A549 (cell line): ENCODE data around the gene SETD7.

Experiments
- CHD2 ChIP-seq: fragments of 150-350 bp; IDR thresholded peaks from 2 replicates; pipeline ENCODE4 v1.6.1; 2014; ENCODE audit warnings: low read length; ENCODE audit not compliant: partially characterized antibody
- EP300 ChIP-seq, 2 experiments: fragments of >200 bp; sonication (Bioruptor Twin); formaldehyde crosslinking; IDR thresholded peaks; 2 replicates in 1 of 2; 3 replicates in 1 of 2; pipeline ENCODE4 v1.6.1; 2016 to 2017
- ESRRA ChIP-seq: fragments of 150-350 bp; IDR thresholded peaks from 2 replicates; pipeline ENCODE4 v1.6.1; 2014; ENCODE audit warnings: mild to moderate bottlenecking, low read length, borderline replicate concordance
- MAZ ChIP-seq: fragments of 150-350 bp; IDR thresholded peaks from 2 replicates; pipeline ENCODE4 v1.6.1; 2014; ENCODE audit warnings: antibody characterized with exemption, low read depth, low read length, borderline replicate concordance
- PHF8 ChIP-seq: fragments of 200-600 bp; sonication (generic); IDR thresholded peaks from 2 replicates; pipeline ENCODE4 v1.6.1; 2016; ENCODE audit warnings: low read depth, mild to moderate bottlenecking, antibody characterized with exemption, moderate library complexity, borderline replicate concordance
- POLR2A ChIP-seq: IDR thresholded peaks from 2 replicates; pipeline ENCODE4 v1.6.1; 2012; ENCODE audit warnings: mild to moderate bottlenecking, low read length
- RAD21 ChIP-seq, 2 experiments: fragments of >200 bp in 1 of 2; sonication (Bioruptor Twin) in 1 of 2; formaldehyde crosslinking in 1 of 2; IDR thresholded peaks in 1 of 2; conservative IDR thresholded peaks in 1 of 2; 2 replicates in 1 of 2; 3 replicates in 1 of 2; pipeline ENCODE4 v1.6.1; 2012 to 2018; ENCODE audit warnings: inconsistent platforms in 1 of 2
- RFX5 ChIP-seq: fragments of 450-650 bp; IDR thresholded peaks from 2 replicates; pipeline ENCODE4 v1.7.1; 2014; ENCODE audit warnings: antibody characterized with exemption, mild to moderate bottlenecking, moderate library complexity
- RNF2 ChIP-seq: fragments of 200-600 bp; sonication (generic); IDR thresholded peaks from 2 replicates; pipeline ENCODE4 v1.6.1; 2016; ENCODE audit warnings: low read depth, mild to moderate bottlenecking, antibody characterized with exemption, moderate library complexity, borderline replicate concordance
- TP53 ChIP-seq: fragments of 250-450 bp; sonication (Bioruptor Pico); IDR thresholded peaks from 2 replicates; pipeline ENCODE4 v1.5.0; 2021; ENCODE audit warnings: mild to moderate bottlenecking, moderate library complexity
- USF2 ChIP-seq: fragments of 450-650 bp; IDR thresholded peaks from 2 replicates; pipeline ENCODE4 v1.6.1; 2014; ENCODE audit warnings: antibody characterized with exemption
- TF ChIP-seq, protein P1 (sequence below): fragments of >200 bp; sonication (Bioruptor Twin); formaldehyde crosslinking; IDR thresholded peaks from 3 replicates; pipeline ENCODE4 v1.5.1; 2016
- TF ChIP-seq, protein P2 (sequence below): fragments of 200-600 bp; sonication (generic); IDR thresholded peaks from 2 replicates; pipeline ENCODE4 v1.6.1; 2016; ENCODE audit warnings: antibody characterized with exemption, mild to moderate bottlenecking, moderate library complexity
- TF ChIP-seq, protein P3 (sequence below): IDR thresholded peaks from 2 replicates; pipeline ENCODE4 v1.6.1; 2012

GRCh38 chr4:139540161-139540560 lies 15.9 kb downstream of the SETD7 start:
- TF ChIP-seq PHF8 (no peak), RFX5 (no peak), EP300 (IDR thresholded peaks at IDR 0.05) (no peak), TP53 (CRISPR knock-in tag) (no peak), POLR2A (no peak), MAZ (no peak), ESRRA (no peak), USF2 (no peak), RAD21 (conservative IDR thresholded peaks at IDR 0.05 in 1 of 2, IDR thresholded peaks at IDR 0.05 in 1 of 2) (no peak), CHD2 (no peak), RNF2 (no peak)
- TF ChIP-seq, protein P1, sequence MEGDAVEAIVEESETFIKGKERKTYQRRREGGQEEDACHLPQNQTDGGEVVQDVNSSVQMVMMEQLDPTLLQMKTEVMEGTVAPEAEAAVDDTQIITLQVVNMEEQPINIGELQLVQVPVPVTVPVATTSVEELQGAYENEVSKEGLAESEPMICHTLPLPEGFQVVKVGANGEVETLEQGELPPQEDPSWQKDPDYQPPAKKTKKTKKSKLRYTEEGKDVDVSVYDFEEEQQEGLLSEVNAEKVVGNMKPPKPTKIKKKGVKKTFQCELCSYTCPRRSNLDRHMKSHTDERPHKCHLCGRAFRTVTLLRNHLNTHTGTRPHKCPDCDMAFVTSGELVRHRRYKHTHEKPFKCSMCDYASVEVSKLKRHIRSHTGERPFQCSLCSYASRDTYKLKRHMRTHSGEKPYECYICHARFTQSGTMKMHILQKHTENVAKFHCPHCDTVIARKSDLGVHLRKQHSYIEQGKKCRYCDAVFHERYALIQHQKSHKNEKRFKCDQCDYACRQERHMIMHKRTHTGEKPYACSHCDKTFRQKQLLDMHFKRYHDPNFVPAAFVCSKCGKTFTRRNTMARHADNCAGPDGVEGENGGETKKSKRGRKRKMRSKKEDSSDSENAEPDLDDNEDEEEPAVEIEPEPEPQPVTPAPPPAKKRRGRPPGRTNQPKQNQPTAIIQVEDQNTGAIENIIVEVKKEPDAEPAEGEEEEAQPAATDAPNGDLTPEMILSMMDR: no peak
- TF ChIP-seq, protein P2, sequence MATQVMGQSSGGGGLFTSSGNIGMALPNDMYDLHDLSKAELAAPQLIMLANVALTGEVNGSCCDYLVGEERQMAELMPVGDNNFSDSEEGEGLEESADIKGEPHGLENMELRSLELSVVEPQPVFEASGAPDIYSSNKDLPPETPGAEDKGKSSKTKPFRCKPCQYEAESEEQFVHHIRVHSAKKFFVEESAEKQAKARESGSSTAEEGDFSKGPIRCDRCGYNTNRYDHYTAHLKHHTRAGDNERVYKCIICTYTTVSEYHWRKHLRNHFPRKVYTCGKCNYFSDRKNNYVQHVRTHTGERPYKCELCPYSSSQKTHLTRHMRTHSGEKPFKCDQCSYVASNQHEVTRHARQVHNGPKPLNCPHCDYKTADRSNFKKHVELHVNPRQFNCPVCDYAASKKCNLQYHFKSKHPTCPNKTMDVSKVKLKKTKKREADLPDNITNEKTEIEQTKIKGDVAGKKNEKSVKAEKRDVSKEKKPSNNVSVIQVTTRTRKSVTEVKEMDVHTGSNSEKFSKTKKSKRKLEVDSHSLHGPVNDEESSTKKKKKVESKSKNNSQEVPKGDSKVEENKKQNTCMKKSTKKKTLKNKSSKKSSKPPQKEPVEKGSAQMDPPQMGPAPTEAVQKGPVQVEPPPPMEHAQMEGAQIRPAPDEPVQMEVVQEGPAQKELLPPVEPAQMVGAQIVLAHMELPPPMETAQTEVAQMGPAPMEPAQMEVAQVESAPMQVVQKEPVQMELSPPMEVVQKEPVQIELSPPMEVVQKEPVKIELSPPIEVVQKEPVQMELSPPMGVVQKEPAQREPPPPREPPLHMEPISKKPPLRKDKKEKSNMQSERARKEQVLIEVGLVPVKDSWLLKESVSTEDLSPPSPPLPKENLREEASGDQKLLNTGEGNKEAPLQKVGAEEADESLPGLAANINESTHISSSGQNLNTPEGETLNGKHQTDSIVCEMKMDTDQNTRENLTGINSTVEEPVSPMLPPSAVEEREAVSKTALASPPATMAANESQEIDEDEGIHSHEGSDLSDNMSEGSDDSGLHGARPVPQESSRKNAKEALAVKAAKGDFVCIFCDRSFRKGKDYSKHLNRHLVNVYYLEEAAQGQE: no peak
- TF ChIP-seq, protein P3, sequence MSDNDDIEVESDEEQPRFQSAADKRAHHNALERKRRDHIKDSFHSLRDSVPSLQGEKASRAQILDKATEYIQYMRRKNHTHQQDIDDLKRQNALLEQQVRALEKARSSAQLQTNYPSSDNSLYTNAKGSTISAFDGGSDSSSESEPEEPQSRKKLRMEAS: no peak
